GM12872 (cell line): ENCODE data around the gene USP25.

ENCODE experiments used
- TF ChIP-seq, protein P1 (sequence below): IDR thresholded peaks from 3 replicates; pipeline ENCODE4 v1.5.1; 2011; ENCODE audit warnings: low read depth, mild to moderate bottlenecking, low read length, moderate library complexity; ENCODE audit not compliant: insufficient read depth

Gene USP25

DNA sequence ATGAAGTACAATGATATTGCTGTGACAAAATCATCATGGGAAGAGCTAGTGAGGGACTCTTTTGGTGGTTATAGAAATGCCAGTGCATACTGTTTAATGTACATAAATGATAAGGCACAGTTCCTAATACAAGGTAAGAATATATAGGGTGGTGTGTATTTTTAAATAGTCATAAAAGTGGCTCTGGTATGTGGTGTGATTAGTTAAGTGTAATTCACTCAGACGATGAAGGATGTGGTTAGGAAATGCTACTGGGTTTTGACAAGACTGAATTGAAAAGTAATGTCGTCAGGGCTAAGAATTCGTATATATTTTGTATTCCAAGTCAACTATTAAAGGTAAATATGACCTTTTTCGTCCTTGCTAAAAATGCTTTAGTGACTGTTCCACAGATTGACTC lies 101.7 kb downstream of the USP25 start:
- TF ChIP-seq, protein P1, sequence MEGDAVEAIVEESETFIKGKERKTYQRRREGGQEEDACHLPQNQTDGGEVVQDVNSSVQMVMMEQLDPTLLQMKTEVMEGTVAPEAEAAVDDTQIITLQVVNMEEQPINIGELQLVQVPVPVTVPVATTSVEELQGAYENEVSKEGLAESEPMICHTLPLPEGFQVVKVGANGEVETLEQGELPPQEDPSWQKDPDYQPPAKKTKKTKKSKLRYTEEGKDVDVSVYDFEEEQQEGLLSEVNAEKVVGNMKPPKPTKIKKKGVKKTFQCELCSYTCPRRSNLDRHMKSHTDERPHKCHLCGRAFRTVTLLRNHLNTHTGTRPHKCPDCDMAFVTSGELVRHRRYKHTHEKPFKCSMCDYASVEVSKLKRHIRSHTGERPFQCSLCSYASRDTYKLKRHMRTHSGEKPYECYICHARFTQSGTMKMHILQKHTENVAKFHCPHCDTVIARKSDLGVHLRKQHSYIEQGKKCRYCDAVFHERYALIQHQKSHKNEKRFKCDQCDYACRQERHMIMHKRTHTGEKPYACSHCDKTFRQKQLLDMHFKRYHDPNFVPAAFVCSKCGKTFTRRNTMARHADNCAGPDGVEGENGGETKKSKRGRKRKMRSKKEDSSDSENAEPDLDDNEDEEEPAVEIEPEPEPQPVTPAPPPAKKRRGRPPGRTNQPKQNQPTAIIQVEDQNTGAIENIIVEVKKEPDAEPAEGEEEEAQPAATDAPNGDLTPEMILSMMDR = no peak

DNA sequence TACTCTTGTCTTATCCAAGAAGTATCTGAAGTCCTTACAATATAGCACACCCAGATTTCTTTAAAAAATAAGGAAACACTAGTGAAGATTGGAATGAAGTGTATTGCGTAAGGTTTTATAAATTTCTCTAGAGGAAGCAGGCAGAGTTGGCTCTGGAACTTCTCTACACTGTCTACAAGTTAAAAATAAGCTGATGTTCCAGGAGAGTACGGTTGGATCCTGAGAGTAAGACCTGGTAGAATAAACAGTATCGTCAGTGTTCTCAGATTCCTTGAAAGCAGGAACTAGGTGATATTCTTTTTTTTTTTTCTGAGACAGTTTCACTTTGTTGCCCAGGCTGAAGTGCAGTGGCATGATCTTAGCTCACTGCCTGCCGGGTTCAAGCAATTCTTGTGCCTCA lies 107.9 kb downstream of the USP25 start:
- TF ChIP-seq, protein P1 = no peak

DNA sequence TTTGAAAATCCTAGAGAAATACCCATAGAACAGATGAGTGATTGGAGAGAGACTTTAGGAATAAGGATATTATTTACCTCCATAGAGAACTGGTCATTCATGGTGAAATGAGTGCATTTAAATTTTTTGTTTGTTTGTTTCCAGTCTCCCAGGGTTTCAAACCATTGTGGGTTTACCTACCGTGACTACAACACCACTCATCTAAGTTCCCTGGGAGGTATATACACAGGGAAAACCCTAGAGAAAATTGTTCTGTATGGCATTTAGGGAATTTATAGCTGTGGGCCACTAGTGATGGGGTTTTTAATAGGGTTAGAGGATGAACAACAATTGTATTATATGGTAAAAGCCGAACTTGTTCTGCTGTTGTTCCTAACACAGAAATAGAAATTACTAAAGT lies 109.2 kb downstream of the USP25 start:
- TF ChIP-seq, protein P1 = no peak

- TF ChIP-seq, protein P1 = no peak
Observed at GRCh38 chr21:15839601-15840000, 109.8 kb downstream of the USP25 start.

DNA sequence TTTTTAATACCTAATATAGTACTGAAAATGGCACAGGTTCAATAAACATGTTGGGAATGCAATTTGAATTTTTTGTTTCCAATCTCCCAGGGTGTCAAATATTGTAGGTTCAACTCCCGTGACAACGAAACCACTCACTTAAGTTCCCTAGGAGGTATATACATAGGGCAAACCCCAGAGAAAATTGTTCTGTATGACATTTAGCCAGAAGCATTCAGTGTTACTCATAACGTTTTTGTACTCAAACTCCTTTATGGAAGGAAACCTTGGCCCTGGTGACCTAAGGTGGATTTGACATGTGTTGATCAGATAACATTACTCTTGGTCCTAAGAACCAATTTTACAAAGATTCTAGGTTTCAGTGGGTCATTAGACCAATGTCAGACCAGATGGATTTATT lies 110.6 kb downstream of the USP25 start:
- TF ChIP-seq, protein P1 = no peak

- TF ChIP-seq, protein P1 = no peak
Observed at GRCh38 chr21:15841856-15842564, 112.2 kb downstream of the USP25 start.

- TF ChIP-seq, protein P1 = no peak
Observed at GRCh38 chr21:15842565-15842880, 112.7 kb downstream of the USP25 start.
